Measurements from ENCODE around the gene NFATC1.

DNA sequence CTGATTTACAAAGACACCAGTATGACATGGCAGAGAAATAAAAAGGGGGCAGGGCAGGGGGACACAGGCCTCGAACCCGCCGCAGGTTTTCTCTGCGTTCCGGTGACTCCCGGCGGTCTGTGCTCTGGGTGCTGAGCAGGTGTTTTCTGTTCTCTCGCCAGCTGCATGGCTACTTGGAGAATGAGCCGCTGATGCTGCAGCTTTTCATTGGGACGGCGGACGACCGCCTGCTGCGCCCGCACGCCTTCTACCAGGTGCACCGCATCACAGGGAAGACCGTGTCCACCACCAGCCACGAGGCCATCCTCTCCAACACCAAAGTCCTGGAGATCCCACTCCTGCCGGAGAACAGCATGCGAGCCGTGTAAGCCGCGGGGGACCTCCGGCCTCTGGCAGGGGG, 52.9 kb downstream of the NFATC1 start:
- TF ChIP-seq, protein P1, sequence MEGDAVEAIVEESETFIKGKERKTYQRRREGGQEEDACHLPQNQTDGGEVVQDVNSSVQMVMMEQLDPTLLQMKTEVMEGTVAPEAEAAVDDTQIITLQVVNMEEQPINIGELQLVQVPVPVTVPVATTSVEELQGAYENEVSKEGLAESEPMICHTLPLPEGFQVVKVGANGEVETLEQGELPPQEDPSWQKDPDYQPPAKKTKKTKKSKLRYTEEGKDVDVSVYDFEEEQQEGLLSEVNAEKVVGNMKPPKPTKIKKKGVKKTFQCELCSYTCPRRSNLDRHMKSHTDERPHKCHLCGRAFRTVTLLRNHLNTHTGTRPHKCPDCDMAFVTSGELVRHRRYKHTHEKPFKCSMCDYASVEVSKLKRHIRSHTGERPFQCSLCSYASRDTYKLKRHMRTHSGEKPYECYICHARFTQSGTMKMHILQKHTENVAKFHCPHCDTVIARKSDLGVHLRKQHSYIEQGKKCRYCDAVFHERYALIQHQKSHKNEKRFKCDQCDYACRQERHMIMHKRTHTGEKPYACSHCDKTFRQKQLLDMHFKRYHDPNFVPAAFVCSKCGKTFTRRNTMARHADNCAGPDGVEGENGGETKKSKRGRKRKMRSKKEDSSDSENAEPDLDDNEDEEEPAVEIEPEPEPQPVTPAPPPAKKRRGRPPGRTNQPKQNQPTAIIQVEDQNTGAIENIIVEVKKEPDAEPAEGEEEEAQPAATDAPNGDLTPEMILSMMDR (IDR thresholded peaks at IDR 0.05): no peak
- TF ChIP-seq POLR2AphosphoS5 (IDR thresholded peaks at IDR 0.05) (no peak), POLR2A (IDR thresholded peaks at IDR 0.05) (no peak)
